Measurements from ENCODE around the gene MYO1B. TPM values are rescaled to one million over a fixed set of nuclear protein-coding genes. Genes with fewer than 3 reads are reported as not detected.
A peak's percentile ranks its signal among the peaks of the same experiment; 100 is the strongest.

MYO1B gene
- total RNA-seq, 1 donor from 2014 or later, result 81.6 TPM

DNA sequence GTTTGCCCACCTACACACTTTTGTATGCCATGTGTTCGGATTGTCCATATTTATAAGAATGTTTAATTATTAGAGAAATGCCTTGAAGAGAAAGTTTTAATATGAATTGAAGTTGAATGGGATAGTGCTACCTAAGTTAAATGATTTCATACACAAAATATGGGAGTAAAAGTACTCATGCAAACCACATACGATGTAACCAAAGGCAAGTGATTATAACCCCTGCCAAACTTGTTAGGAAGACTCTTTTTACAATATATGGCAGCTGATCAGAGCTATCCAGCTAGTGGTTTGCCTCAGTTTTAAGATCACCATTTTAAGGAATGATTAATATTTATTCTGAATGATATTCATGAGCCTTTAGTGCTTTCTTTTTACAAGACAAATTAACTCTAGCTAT lies 106.7 kb downstream of the MYO1B start:
- H3K27ac Mint-ChIP-seq, result no peak overlapping the region
- TF ChIP-seq, protein P1, sequence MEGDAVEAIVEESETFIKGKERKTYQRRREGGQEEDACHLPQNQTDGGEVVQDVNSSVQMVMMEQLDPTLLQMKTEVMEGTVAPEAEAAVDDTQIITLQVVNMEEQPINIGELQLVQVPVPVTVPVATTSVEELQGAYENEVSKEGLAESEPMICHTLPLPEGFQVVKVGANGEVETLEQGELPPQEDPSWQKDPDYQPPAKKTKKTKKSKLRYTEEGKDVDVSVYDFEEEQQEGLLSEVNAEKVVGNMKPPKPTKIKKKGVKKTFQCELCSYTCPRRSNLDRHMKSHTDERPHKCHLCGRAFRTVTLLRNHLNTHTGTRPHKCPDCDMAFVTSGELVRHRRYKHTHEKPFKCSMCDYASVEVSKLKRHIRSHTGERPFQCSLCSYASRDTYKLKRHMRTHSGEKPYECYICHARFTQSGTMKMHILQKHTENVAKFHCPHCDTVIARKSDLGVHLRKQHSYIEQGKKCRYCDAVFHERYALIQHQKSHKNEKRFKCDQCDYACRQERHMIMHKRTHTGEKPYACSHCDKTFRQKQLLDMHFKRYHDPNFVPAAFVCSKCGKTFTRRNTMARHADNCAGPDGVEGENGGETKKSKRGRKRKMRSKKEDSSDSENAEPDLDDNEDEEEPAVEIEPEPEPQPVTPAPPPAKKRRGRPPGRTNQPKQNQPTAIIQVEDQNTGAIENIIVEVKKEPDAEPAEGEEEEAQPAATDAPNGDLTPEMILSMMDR (IDR thresholded peaks at IDR 0.05; ENCODE audit: unreplicated experiment), result no peak
- peaks cover 5% of the 10 kb centered on the region for H3K9me3 Mint-ChIP-seq
- H3K4me1 Mint-ChIP-seq, result no peaks in the 10 kb centered on the region
- no peak for DNase-seq (ENCODE audit: low spot score in 2 of 2, unreplicated experiment in 2 of 2)
- H3K4me3 Mint-ChIP-seq, result no peak overlapping the region
- H3K36me3 Mint-ChIP-seq, result peaks cover 42% of the 10 kb centered on the region
- no peaks in the 10 kb centered on the region for H3K27me3 Mint-ChIP-seq (ENCODE audit: low read depth)

DNA sequence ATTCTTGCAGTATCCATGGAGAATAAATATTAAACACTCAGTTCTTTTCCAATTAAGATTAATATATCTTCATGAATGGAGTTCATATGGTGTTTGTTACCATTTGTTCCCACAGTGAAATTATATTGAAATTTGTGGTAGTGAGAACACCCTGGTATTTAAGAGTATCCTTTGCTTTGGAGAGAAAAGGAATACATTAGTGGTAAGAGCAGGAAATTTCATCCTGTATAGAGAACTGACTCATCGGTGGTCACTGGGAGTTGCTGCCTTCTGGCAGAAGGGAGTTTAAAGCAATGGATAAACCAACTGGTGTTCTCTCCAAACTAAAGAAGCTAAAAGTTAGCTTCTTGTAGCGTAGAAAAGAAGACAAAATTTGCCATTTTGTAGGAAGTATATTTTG lies 107.3 kb downstream of the MYO1B start:
- Mint-ChIP-seq H3K36me3 (peaks cover 38% of the 10 kb centered on the region), H3K4me3 (no peak overlapping the region), H3K9me3 (peaks cover 5% of the 10 kb centered on the region), H3K27me3 (ENCODE audit: low read depth) (no peaks in the 10 kb centered on the region), H3K27ac (no peak overlapping the region), H3K4me1 (peaks cover 1% of the 10 kb centered on the region)
- TF ChIP-seq, protein P1 (IDR thresholded peaks at IDR 0.05; ENCODE audit: unreplicated experiment), result no peak
- no peak for DNase-seq (ENCODE audit: low spot score in 2 of 2, unreplicated experiment in 2 of 2)

DNA sequence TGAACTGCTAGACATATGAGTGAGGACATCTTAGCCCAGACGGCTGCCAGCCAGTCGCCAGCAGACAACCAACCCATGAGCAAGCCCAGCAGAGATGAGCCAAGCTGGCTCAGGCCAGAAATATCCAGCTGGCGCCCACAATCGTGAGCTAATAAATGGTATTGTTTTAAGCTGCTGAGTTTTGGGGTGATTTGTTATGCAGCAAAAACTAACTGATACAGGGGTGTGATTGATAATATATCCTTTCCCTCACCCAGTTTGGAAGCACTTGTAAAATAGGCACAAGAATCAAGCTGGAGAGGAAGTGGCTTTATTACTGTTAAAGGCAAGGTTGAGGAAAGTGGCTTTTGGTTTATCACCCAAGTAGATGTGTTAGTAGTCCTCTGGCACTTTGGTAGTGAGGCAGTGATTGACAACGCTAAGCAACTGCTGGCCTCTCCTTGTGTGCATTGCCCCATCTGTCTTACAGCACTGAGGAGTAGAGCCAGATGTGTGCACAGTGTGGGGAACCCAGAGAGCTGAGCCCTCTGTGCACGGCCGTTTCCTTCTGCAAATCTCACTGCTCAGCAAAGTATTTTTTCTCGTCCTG lies 110.1 kb downstream of the MYO1B start:
- TF ChIP-seq, protein P1 (IDR thresholded peaks at IDR 0.05; ENCODE audit: unreplicated experiment), result no peak
- H3K9me3 Mint-ChIP-seq, result peaks cover 5% of the 10 kb centered on the region
- H3K27ac Mint-ChIP-seq, result no peak overlapping the region
- no peak overlapping the region for H3K4me3 Mint-ChIP-seq
- peaks cover 25% of the 10 kb centered on the region for H3K4me1 Mint-ChIP-seq
- no peak for DNase-seq (ENCODE audit: low spot score in 2 of 2, unreplicated experiment in 2 of 2)
- H3K27me3 Mint-ChIP-seq (ENCODE audit: low read depth), result no peaks in the 10 kb centered on the region
- peaks cover 24% of the 10 kb centered on the region for H3K36me3 Mint-ChIP-seq

DNA sequence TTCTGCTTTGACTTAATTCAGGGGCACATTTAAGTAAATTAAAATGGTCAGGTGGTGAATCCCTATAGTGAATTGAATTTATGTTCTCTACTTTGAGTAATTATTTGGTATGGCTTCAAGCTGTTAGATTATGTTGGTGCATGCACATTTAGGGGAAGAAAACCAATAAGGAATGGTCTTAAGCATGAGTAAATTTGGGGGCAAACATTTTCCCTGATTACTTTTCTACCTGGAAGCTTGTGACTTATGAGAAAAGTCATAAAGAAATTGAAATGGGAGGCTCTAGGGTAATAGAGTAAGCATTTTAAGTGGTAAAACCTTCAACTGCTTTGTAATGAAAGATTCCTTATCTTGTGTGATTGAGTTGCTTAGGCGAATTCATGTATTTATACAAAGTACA lies 112.5 kb downstream of the MYO1B start:
- TF ChIP-seq, protein P1 (IDR thresholded peaks at IDR 0.05; ENCODE audit: unreplicated experiment), result no peak
- Mint-ChIP-seq H3K4me3 (no peak overlapping the region), H3K4me1 (peaks cover 25% of the 10 kb centered on the region), H3K27me3 (ENCODE audit: low read depth) (no peaks in the 10 kb centered on the region), H3K36me3 (peaks cover 28% of the 10 kb centered on the region), H3K27ac (no peak overlapping the region), H3K9me3 (peaks cover 5% of the 10 kb centered on the region)
- DNase-seq (ENCODE audit: low spot score in 2 of 2, unreplicated experiment in 2 of 2), result no peak

DNA sequence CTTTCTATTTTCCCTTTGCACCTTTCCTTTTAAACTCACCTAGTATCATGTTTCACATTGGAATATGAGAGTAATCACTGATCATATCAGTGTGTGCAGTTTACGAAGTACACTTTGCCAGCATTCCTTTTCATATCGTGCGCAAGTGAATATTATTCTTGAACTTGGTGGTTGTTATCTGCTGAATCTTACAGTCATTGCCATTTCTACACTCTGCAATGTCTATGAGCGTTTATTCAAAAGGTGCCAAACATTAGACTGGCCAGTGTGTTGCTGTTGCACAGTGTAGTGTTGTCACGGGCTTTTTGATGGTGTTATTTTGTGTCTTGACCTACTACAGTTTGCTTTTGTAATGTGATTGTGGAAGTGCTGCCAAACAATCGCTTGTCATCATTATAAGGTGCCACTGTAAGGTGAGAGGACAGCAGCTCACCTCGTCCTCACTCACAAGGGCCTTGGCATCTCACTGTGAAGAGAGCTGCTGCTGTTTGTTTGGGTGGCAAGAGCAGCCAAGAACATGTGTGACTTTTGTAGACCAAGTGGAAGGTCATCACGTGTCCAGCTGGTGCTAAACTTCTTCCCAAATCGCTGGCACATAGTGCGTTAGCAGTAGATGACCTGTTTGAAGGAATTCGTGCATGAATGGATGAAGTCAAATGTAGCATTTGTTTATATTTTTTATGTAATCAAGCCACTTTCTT lies 113.3 kb downstream of the MYO1B start:
- H3K4me1 Mint-ChIP-seq, result peaks cover 25% of the 10 kb centered on the region
- H3K36me3 Mint-ChIP-seq, result peaks cover 27% of the 10 kb centered on the region
- no peak for DNase-seq (ENCODE audit: low spot score in 2 of 2, unreplicated experiment in 2 of 2)
- peak overlapping the region; percentile 54 for H3K27ac Mint-ChIP-seq
- peaks cover 5% of the 10 kb centered on the region for H3K9me3 Mint-ChIP-seq
- H3K27me3 Mint-ChIP-seq (ENCODE audit: low read depth), result no peaks in the 10 kb centered on the region
- TF ChIP-seq, protein P1 (IDR thresholded peaks at IDR 0.05; ENCODE audit: unreplicated experiment), result no peak
- no peak overlapping the region for H3K4me3 Mint-ChIP-seq

Measured in mesothelial cell of epicardium (in vitro differentiated cells).